B cell (primary cell): Measurements from ENCODE around the gene LRBA. TPM values are rescaled to one million over a fixed set of nuclear protein-coding genes. Genes with fewer than 3 reads are reported as not detected.

Source experiments
- ATAC-seq: fragments of 200-7000 bp; cut with Tn5 transposase; one replicate; pipeline ENCODE4 v1.10.0; 2021; ENCODE audit warnings: low read depth, mild to moderate bottlenecking, moderate number of reproducible peaks, moderate library complexity
- CTCF ChIA-PET: fragments of 350-600 bp; sonication (Branson Sonifier 250); formaldehyde crosslinking; loops from one replicate; lab custom pipeline; 2021; ENCODE audit warnings: antibody characterized with exemption, inconsistent platforms; lab: Charles Lee
- POLR2A ChIA-PET: fragments of 350-600 bp; sonication (Branson Sonifier 250); formaldehyde crosslinking; loops from one replicate; lab custom pipeline; 2021; ENCODE audit warnings: antibody characterized with exemption; lab: Charles Lee
- DNase-seq: peaks from one replicate; pipeline ENCODE4 v3.0.0; 2013
- H2AFZ ChIP-seq: 2 replicates; pipeline ENCODE4 v1.6.1; 2012; ENCODE audit warnings: mild to moderate bottlenecking, low read depth, low read length; ENCODE audit not compliant: insufficient read depth, poor library complexity, severe bottlenecking
- H3K27ac ChIP-seq, 2 donors: 1 replicate in 1 of 2; 2 replicates in 1 of 2; pipeline ENCODE4 v1.5.1; 2012 to 2013; ENCODE audit warnings: low read length in 2 of 2, mild to moderate bottlenecking in 2 of 2, moderate library complexity in 1 of 2
- H3K27me3 ChIP-seq, 4 experiments: fragments of 200-600 bp in 1 of 4; sonication (generic) in 1 of 4; replicated peaks in 1 of 4; 1 replicate in 2 of 4; 2 replicates in 2 of 4; pipeline versions ENCODE4 v1.6.1 to v1.7.0; 2013 to 2016; ENCODE audit warnings: low read length in 3 of 4, mild to moderate bottlenecking in 2 of 4, mixed read lengths in 1 of 4, moderate library complexity in 1 of 4; ENCODE audit not compliant: insufficient read depth in 4 of 4, control insufficient read depth in 3 of 4; ENCODE audit errors: control extremely low read depth in 1 of 4
- H3K36me3 ChIP-seq, 2 experiments: replicated peaks in 1 of 2; 1 replicate in 1 of 2; 2 replicates in 1 of 2; pipeline versions ENCODE4 v1.6.1 to v1.7.1; 2013; ENCODE audit warnings: low read length in 1 of 2; ENCODE audit not compliant: insufficient read depth in 2 of 2, control insufficient read depth in 1 of 2; ENCODE audit errors: control extremely low read depth in 1 of 2, extremely low read depth in 1 of 2
- H3K4me1 ChIP-seq, 2 donors: fragments of 200-600 bp in 1 of 2; sonication (generic) in 1 of 2; 1 replicate in 1 of 2; 2 replicates in 1 of 2; pipeline versions ENCODE4 v1.5.1 to v1.6.1; 2013 to 2017; ENCODE audit warnings: low read length in 2 of 2; ENCODE audit not compliant: control insufficient read depth in 2 of 2, insufficient read depth in 2 of 2
- H3K4me2 ChIP-seq: replicated peaks from 2 replicates; pipeline ENCODE3; 2012; ENCODE audit warnings: mild to moderate bottlenecking, low read depth, low read length; ENCODE audit not compliant: poor library complexity, severe bottlenecking
- H3K4me3 ChIP-seq, 5 experiments: fragments of 200-600 bp in 1 of 5; sonication (generic) in 1 of 5; 1 replicate in 3 of 5; 2 replicates in 2 of 5; pipeline versions ENCODE4 v1.5.1 to v1.7.0; 2011 to 2016; ENCODE audit warnings: low read length in 4 of 5, mild to moderate bottlenecking in 4 of 5, low read depth in 2 of 5, control low read depth in 1 of 5, moderate library complexity in 1 of 5; ENCODE audit not compliant: insufficient read depth in 1 of 5; ENCODE audit errors: control extremely low read depth in 1 of 5, extremely low read depth in 1 of 5
- H3K79me2 ChIP-seq: fragments of 200-600 bp; sonication (generic); one replicate; pipeline ENCODE4 v1.6.0; 2016; ENCODE audit warnings: low read length; ENCODE audit not compliant: control insufficient read depth, insufficient read depth
- H3K9ac ChIP-seq: fragments of 200-600 bp; sonication (generic); 2 replicates; pipeline ENCODE4 v1.6.1; 2017; ENCODE audit warnings: mild to moderate bottlenecking, low read length, moderate library complexity
- H3K9me3 ChIP-seq, 3 donors: one replicate each; pipeline versions ENCODE4 v1.6.1 to v1.7.1; 2013; ENCODE audit warnings: low read length in 2 of 3; ENCODE audit not compliant: control insufficient read depth in 2 of 3, insufficient read depth in 1 of 3; ENCODE audit errors: control extremely low read depth in 1 of 3
- H4K20me1 ChIP-seq: 2 replicates; pipeline ENCODE4 v1.6.0; 2012; ENCODE audit warnings: mild to moderate bottlenecking, low read length; ENCODE audit not compliant: insufficient read depth, control insufficient read depth, poor library complexity, severe bottlenecking
- H3K27ac Mint-ChIP-seq: one replicate; pipeline ENCODE4 v1.8.0; 2021; ENCODE audit warnings: mixed read lengths
- H3K27me3 Mint-ChIP-seq: one replicate; pipeline ENCODE4 v1.8.0; 2021; ENCODE audit warnings: mixed read lengths
- H3K4me1 Mint-ChIP-seq: one replicate; pipeline ENCODE4 v1.8.0; 2021; ENCODE audit warnings: mixed read lengths
- H3K4me3 Mint-ChIP-seq: one replicate; pipeline ENCODE4 v1.8.0; 2021; ENCODE audit warnings: mixed read lengths
- H3K9me3 Mint-ChIP-seq: one replicate; pipeline ENCODE4 v1.8.0; 2022; ENCODE audit warnings: mixed read lengths; ENCODE audit not compliant: insufficient read depth
- CTCF ChIP-seq: fragments of 200-600 bp; IDR thresholded peaks from one replicate; pipeline ENCODE4 v1.8.0; 2022; ENCODE audit warnings: antibody characterized with exemption, mild to moderate bottlenecking
- EZH2 ChIP-seq: IDR thresholded peaks from 2 replicates; pipeline ENCODE4 v1.6.1; 2012; ENCODE audit warnings: borderline replicate concordance, low read depth, mild to moderate bottlenecking, moderate library complexity, low read length; ENCODE audit not compliant: insufficient read depth, poor library complexity, severe bottlenecking
- WGBS: methylation state at CpG from one replicate; pipeline ENCODE4 v1.1.5; 2013; ENCODE audit warnings: missing lambda C conversion rate; ENCODE audit not compliant: insufficient coverage; 5-methylcytosine and 5-hydroxymethylcytosine counted together
- intact Hi-C: fragments of 100-400 bp; cut with micrococcal nuclease; formaldehyde crosslinking; loops from one replicate; pipeline ENCODE4 v1.10.0; 2022
- polyA plus RNA-seq: library from polyadenylated mRNA; depleted of rRNA; stranded (reverse); fragments of >200 nt; gene quantifications from 2 replicates; pipeline ENCODE4 v1.2.3, GENCODE V29; 2012
- total RNA-seq, 2 donors: library from RNA; stranded (reverse); fragments of 120-200 nt in 1 of 2; gene quantifications; 1 replicate in 1 of 2; 2 replicates in 1 of 2; pipeline versions ENCODE4 v1.2.3 to v1.2.4, GENCODE V29; 2013 to 2022

Gene LRBA
- total and polyA plus RNA-seq, 2 donors (not counting 1 experiment from before 2014, with no cell fraction given): 17.5 to 86.7 TPM

GRCh38 chr4:150382028-150382427 lies 633.1 kb downstream of the LRBA start:
- TF ChIP-seq CTCF (no peak), EZH2 (no peak)
- no peak for ATAC-seq
- Mint-ChIP-seq H3K9me3 (no peaks in the 10 kb centered on the region), H3K27me3 (no peaks in the 10 kb centered on the region), H3K27ac (no peak overlapping the region), H3K4me3 (no peak overlapping the region), H3K4me1 (no peaks in the 10 kb centered on the region)
- POLR2A ChIA-PET: no interaction called here
- Histone ChIP-seq H3K9me3 (peaks cover 0 to 1% (median 0%) of the 10 kb centered on the region in 3 donors), H3K79me2 (no peaks in the 10 kb centered on the region), H3K4me3 (no peak overlapping the region), H3K27me3 (no peaks in the 10 kb centered on the region), H3K9ac (no peak overlapping the region), H2AFZ (no peak overlapping the region), H3K4me1 (no peaks in the 10 kb centered on the region), H3K36me3 (no peaks in the 10 kb centered on the region), H3K27ac (no peak overlapping the region), H3K4me2 (no peak overlapping the region), H4K20me1 (no peaks in the 10 kb centered on the region)
- DNase-seq: no peak
- CTCF ChIA-PET: no interaction called here
- WGBS: 80% methylated on average over 1 of the region's 1 CpG
- intact Hi-C loops: no loop called here

DNA sequence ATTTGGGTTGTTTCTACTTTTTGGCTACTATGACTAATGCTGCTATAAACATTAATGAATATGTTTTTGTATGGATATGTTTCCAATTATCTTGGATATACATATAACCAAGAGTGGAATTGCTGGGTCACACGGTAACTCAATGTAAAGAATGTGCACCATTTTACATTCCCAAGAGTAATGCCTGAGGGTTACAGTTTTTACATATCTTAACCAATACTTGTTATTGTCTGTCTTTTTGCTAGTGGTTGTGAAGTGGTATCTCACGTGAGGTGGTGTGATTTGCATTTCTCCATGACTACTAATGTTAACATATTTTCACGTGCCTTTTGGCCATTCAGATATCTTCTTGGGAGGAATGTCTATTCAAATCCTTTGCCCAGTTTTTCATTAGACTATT lies 633.5 kb downstream of the LRBA start:
- H3K9ac ChIP-seq: no peak overlapping the region
- Mint-ChIP-seq H3K27me3 (no peaks in the 10 kb centered on the region), H3K4me3 (no peak overlapping the region), H3K27ac (no peak overlapping the region), H3K4me1 (no peaks in the 10 kb centered on the region), H3K9me3 (no peaks in the 10 kb centered on the region)
- ChIA-PET POLR2A (no interaction called here), CTCF (no interaction called here)
- DNase-seq (no peak), ATAC-seq (no peak)
- no peak overlapping the region for H3K27ac ChIP-seq
- intact Hi-C loops: no loop called here
- no peaks in the 10 kb centered on the region for H4K20me1 ChIP-seq
- H3K79me2 ChIP-seq: no peaks in the 10 kb centered on the region
- no peak overlapping the region for H3K4me2 ChIP-seq
- no peaks in the 10 kb centered on the region for H3K36me3 ChIP-seq
- no peaks in the 10 kb centered on the region for H3K4me1 ChIP-seq
- H2AFZ ChIP-seq: no peak overlapping the region
- no CpG with 5 or more reads among the region's 3 CpGs for WGBS
- H3K9me3 ChIP-seq: peaks cover 0 to 1% (median 0%) of the 10 kb centered on the region in 3 donors
- no peak overlapping the region for H3K4me3 ChIP-seq
- no peak for TF ChIP-seq EZH2
- TF ChIP-seq CTCF: no peak
- H3K27me3 ChIP-seq: no peaks in the 10 kb centered on the region
